Calu3 (cell line): ENCODE results near the gene TMEM269. TPM values are rescaled to one million over a fixed set of nuclear protein-coding genes. Genes with fewer than 3 reads are reported as not detected.
A peak's percentile ranks its signal among the peaks of the same experiment; 100 is the strongest.

Experiments used
- BruUV-seq: library from RNA; stranded (reverse); fragments of 400-500 nt; replicated peaks from 2 replicates; lab custom pipeline; 2021; lab: Mats Ljungman, UMichigan
- CTCF ChIA-PET: fragments of 300-600 bp; sonication (Branson Sonifier 250); formaldehyde crosslinking; loops from one replicate; lab custom pipeline; 2022; ENCODE audit warnings: antibody characterized with exemption; lab: Charles Lee
- DNase-seq: peaks from one replicate; pipeline ENCODE4 v3.0.0; 2022
- H3K27ac Mint-ChIP-seq: one replicate; pipeline ENCODE4 v1.8.0; 2022; ENCODE audit warnings: mixed read lengths; ENCODE audit not compliant: unreplicated experiment
- H3K27me3 Mint-ChIP-seq: one replicate; pipeline ENCODE4 v1.8.0; 2022; ENCODE audit warnings: mixed read lengths; ENCODE audit not compliant: unreplicated experiment
- H3K36me3 Mint-ChIP-seq: one replicate; pipeline ENCODE4 v1.8.0; 2022; ENCODE audit warnings: mild to moderate bottlenecking, moderate library complexity, mixed read lengths; ENCODE audit not compliant: insufficient read depth, unreplicated experiment
- H3K4me1 Mint-ChIP-seq: one replicate; pipeline ENCODE4 v1.8.0; 2022; ENCODE audit warnings: mild to moderate bottlenecking, low read depth, mixed read lengths; ENCODE audit not compliant: unreplicated experiment
- H3K4me3 Mint-ChIP-seq: one replicate; pipeline ENCODE4 v1.8.0; 2022; ENCODE audit warnings: mild to moderate bottlenecking, low read depth, moderate library complexity, mixed read lengths; ENCODE audit not compliant: unreplicated experiment
- H3K9me3 Mint-ChIP-seq: one replicate; pipeline ENCODE4 v1.8.0; 2022; ENCODE audit warnings: low read depth, mixed read lengths; ENCODE audit not compliant: unreplicated experiment
- CTCF ChIP-seq: fragments of 200-600 bp; IDR thresholded peaks from one replicate; pipeline ENCODE4 v1.8.0; 2022; ENCODE audit warnings: antibody characterized with exemption; ENCODE audit not compliant: unreplicated experiment
- intact Hi-C: fragments of 100-400 bp; cut with micrococcal nuclease; formaldehyde crosslinking; loops from one replicate; pipeline ENCODE4 v1.10.0; 2022; ENCODE audit not compliant: unreplicated experiment
- total RNA-seq: library from RNA; stranded (reverse); gene quantifications from 2 replicates; pipeline ENCODE4 v1.2.3, GENCODE V29; 2022

TMEM269 gene
- total RNA-seq, 1 experiment from 2014 or later, result 0.94 TPM

- DNase-seq, result peak; percentile 99
- CTCF ChIA-PET, result interaction anchor here (0.6 to 1.6 kb wide), 11 partner anchors 11 to 431 kb away, joined by 3 to 8 read pairs (median 4); partner anchors contain the start of genes ERMAP and YBX1
- no peak for TF ChIP-seq CTCF
- no TSS peak for BruUV-seq
- Mint-ChIP-seq H3K27ac (peak within 1 kb of the TSS; percentile 58), H3K9me3 (no peaks in the 10 kb centered on the region), H3K27me3 (no peaks in the 10 kb centered on the region), H3K4me3 (no peak within 1 kb of the TSS), H3K36me3 (peaks cover 6% of the 10 kb centered on the region), H3K4me1 (peaks cover 9% of the 10 kb centered on the region)
- intact Hi-C loops, result no loop called here
Observed at GRCh38 chr1:42766741-42767509, 17.9 kb upstream of the TMEM269 start, which contains the start of the genes C1orf50 and P3H1. C1orf50 (plus strand) TSS chr1:42767249; CDS start chr1:42767312, 63 bp downstream. P3H1 (minus strand) TSS chr1:42767028; CDS start chr1:42766971, 57 bp downstream.

DNA sequence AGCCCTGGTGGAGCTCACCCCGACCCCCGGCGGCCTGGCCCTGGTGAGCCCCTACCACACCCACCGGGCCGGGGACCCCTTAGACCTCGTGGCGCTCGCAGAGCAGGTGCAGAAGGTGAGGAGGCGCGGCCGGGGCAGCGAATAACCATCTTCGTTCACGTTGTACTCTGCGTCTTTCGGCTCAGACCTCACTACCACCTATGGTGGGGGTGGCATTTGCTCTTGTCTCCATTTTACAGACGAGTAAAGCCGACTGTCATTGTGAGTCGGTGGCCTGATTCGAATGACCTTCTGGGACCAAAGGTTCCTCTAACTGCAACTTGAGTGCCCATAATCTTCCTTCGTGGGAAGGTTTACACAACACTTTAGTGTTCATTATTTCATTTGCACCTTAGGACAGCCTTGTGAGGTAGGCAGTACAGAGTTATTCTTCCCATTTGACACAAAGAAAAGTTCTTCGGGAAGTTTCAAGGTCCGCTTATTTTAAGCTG lies 17.2 kb upstream of the TMEM269 start:
- Mint-ChIP-seq H3K4me3 (no peak overlapping the region), H3K27ac (peak overlapping the region; percentile 58), H3K4me1 (peaks cover 9% of the 10 kb centered on the region), H3K27me3 (no peaks in the 10 kb centered on the region), H3K36me3 (peaks cover 6% of the 10 kb centered on the region), H3K9me3 (no peaks in the 10 kb centered on the region)
- intact Hi-C loops, result no loop called here
- CTCF ChIA-PET, result interaction anchor here (0.6 to 1.6 kb wide), 5 partner anchors 13 to 306 kb away, joined by 3 to 5 read pairs (median 4); partner anchors contain the start of genes ERMAP and YBX1
- no TSS peak for BruUV-seq
- DNase-seq, result no peak
- no peak for TF ChIP-seq CTCF

- no peaks in the 10 kb centered on the region for H3K9me3 Mint-ChIP-seq
- intact Hi-C loops, result no loop called here
- no peak overlapping the region for H3K27ac Mint-ChIP-seq
- no TSS peak for BruUV-seq
- no peak for TF ChIP-seq CTCF
- DNase-seq, result no peak
- CTCF ChIA-PET, result interaction anchor here (0.6 kb wide), 1 partner anchor 12 kb away, joined by 4 read pairs; no protein-coding TSS in a partner anchor
- no peak overlapping the region for H3K4me3 Mint-ChIP-seq
- H3K27me3 Mint-ChIP-seq, result no peaks in the 10 kb centered on the region
- H3K4me1 Mint-ChIP-seq, result peaks cover 9% of the 10 kb centered on the region
- peaks cover 6% of the 10 kb centered on the region for H3K36me3 Mint-ChIP-seq
Observed at GRCh38 chr1:42768172-42768571, 16.6 kb upstream of the TMEM269 start.

DNA sequence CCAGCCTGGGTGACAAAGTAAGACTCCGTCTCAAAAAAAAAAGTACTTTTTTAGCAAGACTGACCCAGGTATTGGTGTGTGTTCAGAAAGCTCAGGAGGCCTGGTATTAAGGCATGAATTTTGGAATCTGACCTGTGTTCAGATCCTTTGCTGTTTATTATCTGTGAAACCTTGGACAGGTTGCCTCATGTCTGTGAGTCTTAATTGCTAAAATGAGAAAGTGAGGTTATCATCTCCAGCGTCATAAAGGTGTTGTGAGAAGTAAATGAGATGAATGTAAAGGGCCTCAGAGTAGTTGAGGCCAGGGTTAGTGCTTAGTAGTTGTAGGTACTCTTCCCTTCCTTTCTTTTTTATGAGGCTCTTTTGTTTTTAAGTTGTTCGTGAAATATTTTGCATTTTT lies 15.0 kb upstream of the TMEM269 start:
- CTCF ChIA-PET, result no interaction called here
- H3K9me3 Mint-ChIP-seq, result no peaks in the 10 kb centered on the region
- BruUV-seq, result no TSS peak

More for the DNA sequence above, 15.0 kb upstream of the TMEM269 start:
- intact Hi-C loops, result no loop called here
- H3K27ac Mint-ChIP-seq, result no peak overlapping the region
- peaks cover 9% of the 10 kb centered on the region for H3K4me1 Mint-ChIP-seq
- H3K4me3 Mint-ChIP-seq, result no peak overlapping the region
- no peak for TF ChIP-seq CTCF
- no peaks in the 10 kb centered on the region for H3K27me3 Mint-ChIP-seq
- no peak for DNase-seq
- peaks cover 6% of the 10 kb centered on the region for H3K36me3 Mint-ChIP-seq
